GM18498 (cell line): Measurements from ENCODE around the gene LRRK1.

Experiments
- ATAC-seq: cut with Tn5 transposase; IDR thresholded peaks from one replicate; pipeline ENCODE4 v1.9.1; 2021; ENCODE audit warnings: mild to moderate bottlenecking, moderate library complexity; ENCODE audit not compliant: unreplicated experiment

LRRK1 gene

DNA sequence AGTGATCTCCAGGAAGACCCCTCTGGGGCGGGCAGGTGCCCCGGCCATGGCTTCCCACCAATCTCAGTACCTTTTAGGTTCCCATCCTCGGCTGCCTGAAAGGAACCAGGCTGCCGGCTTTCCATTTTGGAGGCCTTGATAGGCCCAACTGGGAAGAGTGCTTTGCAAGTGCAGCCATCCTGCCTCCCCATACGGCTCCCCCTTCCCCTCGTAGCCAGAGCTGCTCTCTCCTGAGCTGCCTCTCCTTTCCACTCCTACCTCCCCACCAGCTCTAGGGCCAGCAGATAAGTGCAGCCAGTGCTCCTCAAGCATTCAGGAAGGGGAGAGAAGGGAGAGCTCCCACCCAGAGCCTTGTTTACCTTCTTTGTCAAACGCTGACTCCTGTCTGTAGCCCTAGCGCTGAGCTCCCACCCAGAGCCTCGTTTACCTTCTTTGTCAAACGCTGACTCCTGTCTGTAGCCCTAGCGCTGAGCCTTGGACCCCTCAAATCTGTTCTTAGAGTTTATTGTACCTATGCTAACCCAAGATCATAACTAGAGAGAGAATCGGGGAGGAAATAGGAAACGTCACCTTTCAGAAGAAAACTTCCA lies 133.0 kb downstream of the LRRK1 start:
- ATAC-seq: no peak

DNA sequence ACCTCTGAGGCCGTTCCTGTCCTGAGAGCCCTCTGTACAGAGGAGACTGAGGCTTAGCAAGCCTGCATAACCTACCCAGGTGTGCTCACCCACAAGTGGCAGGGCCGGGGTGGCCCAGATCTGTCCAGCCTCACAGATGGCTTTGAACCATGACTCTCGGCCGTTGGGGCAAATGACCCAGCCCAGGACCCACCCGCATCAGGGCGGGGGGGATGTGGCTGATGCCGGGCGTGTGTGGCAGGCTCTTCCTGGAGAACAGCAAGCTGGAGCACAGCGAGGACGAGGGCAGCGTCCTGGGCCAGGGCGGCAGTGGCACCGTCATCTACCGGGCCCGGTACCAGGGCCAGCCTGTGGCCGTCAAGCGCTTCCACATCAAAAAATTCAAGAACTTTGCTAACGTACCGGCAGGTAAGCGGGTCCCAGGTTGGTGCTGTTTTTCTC lies 133.5 kb downstream of the LRRK1 start:
- ATAC-seq: no peak

DNA sequence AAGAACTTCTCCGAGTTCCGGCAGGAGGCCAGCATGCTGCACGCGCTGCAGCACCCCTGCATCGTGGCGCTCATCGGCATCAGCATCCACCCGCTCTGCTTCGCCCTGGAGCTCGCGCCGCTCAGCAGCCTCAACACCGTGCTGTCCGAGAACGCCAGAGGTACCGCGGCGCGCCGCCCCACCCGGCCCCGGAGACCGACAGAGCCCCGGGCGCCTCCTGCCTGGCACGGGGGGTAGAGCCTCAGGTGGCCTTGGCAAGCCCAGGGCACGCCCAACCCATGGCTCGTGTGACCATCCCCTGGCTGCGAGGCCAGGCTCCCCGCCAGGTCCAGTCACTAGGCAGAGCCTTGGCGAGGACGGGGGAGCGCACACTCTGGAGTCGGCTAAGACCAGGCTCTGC lies 134.1 kb downstream of the LRRK1 start:
- ATAC-seq: no peak

DNA sequence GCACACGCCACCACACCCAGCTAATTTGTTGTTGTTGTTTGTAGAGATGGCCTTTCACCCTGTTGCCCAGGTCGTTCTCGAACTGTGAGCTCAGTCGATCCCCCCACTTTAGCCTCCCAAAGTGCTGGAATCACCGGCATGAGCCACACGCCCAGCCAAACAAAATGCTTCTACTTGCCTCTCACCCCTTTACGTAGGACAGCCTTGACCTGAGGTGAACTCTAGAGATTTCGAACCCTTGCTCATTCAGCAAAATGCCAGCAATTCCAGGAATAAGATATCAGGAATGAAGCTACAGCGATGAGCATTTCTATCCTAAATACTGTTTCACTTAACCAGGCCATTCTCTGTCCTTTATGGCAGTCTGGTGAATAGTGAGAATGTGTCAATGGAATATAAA lies 135.0 kb downstream of the LRRK1 start:
- no peak for ATAC-seq

DNA sequence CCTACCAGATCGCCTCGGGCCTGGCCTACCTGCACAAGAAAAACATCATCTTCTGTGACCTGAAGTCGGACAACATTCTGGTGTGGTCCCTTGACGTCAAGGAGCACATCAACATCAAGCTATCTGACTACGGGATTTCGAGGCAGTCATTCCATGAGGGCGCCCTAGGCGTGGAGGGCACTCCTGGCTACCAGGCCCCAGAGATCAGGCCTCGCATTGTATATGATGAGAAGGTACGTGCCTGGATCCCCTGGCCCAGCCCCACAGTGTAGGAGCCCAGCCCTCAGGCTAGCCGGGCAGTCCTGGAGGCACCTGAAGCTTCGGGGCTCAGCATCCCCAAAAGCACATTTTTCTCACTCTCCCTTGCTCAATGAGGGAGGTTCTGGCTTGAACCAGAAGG lies 135.8 kb downstream of the LRRK1 start:
- ATAC-seq: no peak

DNA sequence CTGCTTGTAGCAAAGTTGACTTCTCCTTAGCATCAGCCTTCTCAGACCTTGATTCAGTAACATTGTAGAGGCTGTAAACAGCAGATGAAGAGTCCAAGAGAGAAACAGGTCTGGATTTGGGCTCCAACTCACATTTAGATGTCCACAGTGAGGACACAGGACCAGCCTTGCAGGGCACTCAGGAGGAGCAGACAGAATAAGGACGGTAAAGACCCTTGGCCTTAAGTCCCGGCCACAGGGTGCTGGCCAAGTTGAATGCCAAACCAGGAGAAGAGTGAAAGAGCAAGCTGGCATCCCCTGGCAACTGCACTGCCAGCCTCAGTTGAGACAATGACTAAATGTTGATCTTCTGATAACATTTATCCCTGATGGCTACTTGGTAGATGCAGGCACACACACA lies 136.3 kb downstream of the LRRK1 start:
- ATAC-seq: no peak

DNA sequence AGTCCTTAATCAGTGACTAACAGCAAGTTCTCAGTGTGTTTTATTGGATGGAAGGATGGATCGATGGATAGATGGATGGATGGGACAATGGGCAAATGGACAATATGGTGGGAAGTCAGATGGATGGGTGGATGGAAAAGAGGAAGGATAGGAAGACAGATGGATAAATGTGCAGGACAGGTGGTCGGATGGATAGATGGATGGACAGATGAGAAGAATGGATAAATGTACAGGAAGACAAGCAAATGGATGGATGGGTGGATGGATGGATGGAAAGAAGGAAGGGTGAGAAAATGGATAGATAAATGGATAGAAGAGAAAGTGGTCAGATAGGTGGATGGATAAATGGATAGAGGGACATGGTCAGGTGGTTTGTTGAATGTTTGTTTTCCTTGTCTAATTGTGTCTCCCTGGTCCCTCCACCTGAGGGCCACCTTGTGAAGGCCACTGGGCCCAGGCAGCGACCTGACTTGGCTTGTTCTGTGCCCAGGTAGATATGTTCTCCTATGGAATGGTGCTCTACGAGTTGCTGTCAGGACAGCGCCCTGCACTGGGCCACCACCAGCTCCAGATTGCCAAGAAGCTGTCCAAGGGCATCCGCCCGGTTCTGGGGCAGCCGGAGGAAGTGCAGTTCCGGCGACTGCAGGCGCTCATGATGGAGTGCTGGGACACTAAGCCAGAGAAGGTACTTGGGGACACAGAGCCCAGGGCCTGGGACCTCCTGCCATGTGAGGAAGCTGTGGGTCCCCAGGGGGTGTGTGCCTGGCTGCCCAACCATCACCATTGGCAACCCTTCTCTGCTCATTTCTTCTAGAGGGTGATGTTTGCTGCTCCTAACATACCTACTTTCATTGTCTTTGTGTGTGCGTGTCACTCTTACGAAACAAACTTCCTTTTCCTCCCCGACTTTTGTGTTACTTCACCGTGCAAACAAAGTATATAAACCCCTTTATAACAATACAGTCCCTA lies 137.5 kb downstream of the LRRK1 start:
- ATAC-seq: no peak

DNA sequence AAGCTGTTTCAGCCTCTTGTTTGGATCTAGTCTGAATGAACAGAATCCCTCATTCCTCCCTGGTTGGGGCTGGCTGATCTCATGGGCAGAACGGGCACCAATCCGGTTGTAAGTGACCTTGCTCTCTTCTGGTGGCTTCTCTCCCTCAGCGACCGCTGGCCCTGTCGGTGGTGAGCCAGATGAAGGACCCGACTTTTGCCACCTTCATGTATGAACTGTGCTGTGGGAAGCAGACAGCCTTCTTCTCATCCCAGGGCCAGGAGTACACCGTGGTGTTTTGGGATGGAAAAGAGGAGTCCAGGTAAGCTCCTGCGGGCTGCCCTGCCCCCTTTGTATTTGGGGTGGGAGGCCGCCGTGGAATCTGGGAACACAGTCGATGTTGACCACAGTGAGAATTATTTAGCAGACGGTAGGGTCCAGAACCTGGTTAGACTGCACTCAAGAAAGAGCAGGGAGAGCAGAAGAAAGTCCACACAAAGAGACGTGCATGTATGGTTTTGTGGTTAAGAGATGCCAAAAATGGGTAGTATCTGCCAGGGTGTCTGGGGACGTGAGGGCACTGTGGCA lies 138.8 kb downstream of the LRRK1 start:
- no peak for ATAC-seq

DNA sequence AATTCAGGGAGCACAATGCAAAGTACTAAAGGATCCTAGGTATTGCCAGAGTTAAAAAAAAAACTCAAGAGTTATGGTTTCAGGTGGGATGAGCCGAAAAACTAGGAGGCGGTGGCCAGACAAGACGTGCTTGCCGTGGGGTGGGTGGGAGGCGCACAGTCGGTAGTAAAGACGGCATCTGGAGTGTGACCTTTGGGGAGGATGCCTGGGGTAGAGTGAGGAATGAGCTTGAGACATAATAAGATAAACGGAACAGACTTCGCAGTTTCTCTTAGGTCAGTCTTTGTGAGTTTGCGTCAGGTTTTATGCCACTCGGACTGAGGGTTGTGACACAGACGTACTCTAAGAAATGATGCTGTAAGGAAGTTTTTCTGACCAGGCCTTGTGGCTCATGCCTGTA lies 139.6 kb downstream of the LRRK1 start:
- ATAC-seq: no peak

DNA sequence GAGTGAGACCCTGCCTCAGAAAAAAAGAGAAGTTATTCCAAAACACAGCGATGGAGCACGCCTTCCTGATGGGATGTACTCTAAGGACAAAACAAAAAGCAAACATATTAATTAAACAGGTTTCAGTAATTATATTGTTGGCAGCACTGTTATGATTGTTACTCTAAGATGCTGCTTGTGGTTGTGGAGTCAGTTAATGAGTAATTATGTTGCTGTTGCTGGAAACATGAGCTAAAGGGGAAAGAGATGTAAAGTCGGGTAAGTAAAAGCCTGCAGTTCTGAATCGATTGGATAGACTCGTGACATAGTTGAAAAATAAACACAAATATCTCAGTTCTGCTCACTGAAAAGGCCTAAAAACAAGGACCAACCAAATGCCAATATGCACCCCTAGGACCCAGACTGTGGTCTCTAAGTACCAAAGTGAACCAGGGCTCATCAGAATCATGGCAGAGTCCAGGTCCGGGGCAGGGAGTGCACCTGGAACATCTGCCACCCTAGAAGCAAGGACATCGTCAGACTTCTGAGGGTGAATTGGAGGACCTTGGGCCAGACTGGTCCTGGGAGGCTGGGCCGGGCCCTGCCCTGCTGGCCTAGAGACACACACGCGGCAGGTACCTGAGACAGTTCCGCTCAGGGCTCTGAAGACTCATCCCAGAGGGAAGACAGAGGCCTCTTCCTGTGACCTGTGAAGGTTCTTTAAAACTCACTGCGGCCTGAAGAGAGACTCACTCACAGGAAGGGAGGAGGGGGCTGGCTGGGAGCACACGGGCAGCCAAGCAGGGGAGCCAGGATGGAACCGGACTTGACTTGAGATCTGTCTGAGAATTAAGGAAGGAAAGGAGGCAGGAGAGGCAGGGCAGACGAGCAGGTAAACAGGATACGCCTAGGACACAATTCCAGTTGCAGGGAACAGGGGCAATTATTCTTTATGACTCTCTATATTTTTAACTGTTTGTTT lies 140.5 kb downstream of the LRRK1 start:
- no peak for ATAC-seq

DNA sequence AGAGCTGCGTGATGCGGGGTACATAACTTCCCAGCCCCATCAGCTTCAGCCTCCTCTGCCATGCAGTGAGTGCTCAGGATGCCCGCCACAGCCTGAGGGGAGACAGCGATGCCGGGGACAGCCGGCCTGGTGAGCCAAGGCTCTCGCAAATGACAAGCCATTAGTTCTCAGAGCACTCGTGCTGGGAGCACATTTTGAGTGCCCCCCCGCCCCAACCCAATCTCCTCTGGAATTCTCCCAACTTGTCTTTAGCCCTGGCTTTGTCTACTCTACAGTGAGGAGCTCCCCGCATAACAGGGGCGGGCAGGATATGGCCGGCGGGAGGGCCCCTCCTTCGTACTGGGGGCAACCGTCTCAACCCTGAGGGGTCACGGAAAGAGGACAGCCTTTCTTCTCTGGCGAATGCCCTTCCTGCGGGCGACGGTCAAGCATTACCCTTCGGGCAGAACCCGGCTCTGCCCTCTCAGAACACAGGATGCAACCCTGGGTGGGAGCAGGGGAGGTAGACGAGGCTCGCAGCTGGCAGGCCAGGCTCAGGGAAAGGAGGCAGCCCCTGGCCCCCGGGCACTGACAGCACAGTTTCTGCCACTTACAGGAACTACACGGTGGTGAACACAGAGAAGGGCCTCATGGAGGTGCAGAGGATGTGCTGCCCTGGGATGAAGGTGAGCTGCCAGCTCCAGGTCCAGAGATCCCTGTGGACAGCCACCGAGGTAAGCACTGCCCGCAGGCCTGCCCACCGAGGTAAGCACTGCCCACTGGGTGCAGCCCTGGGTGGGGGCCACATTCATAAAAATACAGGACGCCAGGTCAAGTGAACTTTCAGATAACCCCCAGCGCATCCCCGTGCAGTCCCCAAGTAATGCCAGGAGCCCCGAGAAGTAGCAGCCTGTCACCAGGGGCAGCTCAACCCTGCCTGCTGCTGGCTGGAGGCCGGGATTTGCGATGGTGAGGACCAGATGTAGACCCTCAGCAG lies 141.7 kb downstream of the LRRK1 start:
- no peak for ATAC-seq

DNA sequence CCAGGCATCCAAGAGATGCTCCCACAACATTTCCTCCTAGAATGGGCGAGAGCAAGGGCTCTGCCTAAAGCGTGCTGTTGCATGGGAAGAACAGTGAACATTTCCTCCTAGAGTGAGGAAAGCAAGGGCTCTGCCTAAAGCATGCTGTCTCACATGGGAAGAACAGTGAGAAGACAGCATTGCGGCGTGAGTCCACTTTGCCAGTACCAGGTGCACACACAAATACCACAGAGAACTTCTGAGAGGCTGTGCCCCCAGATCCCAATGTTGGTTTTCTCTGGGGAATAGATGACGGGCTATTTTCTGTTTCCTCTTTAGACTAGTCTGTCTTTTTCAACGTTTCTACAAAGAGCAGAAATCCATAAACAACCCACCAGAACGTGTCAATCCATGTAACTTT lies 142.9 kb downstream of the LRRK1 start:
- no peak for ATAC-seq

DNA sequence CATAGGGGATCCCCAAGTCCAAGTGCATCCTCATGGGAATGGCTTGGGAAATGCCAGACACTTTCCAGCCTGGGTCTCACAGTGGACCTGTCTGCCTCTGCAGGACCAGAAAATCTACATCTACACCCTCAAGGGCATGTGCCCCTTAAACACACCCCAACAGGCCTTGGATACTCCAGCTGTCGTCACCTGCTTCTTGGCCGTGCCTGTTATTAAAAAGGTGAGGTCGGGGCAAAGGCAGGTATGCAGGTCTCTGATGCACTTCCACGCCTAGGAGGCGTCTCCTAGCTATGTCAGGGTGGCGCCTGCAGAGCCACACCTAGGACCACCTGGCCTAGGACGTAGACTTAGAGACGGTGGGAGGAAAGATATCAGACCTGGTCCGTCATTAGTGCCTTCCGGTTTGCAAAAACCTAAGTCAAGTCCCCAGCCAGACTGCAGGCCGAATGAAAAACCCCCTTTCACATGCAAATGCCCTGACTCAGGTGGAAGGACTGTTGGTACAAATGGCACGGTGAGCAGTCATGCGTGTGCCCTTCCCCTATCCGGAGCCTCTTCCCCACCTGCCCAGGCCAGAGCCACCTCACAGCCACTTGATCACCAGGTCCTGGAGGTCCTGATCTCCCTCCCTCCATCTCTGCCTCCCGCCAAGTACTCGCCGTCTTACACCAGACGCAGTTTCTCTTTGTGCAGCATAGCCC lies 143.5 kb downstream of the LRRK1 start:
- no peak for ATAC-seq

DNA sequence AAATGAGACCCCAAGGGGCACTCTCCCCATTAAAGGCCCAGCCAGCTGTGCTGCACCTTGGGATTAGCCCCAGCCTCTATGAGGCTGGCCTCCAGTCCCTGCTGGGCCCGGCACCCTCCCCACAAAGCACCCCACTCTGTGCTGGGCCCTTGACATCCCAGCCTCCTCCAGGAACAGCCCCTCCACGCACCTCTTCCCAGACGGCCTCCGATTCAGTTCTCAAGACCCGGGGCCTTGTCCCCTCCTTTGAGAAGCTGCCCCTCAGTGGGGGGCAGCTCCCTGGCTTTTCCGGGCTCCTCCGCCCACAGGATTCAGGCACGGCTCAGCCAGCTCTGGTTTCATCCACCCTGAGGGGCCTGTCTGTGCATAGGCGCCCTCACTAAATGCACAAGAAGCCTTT lies 144.1 kb downstream of the LRRK1 start:
- ATAC-seq: no peak

DNA sequence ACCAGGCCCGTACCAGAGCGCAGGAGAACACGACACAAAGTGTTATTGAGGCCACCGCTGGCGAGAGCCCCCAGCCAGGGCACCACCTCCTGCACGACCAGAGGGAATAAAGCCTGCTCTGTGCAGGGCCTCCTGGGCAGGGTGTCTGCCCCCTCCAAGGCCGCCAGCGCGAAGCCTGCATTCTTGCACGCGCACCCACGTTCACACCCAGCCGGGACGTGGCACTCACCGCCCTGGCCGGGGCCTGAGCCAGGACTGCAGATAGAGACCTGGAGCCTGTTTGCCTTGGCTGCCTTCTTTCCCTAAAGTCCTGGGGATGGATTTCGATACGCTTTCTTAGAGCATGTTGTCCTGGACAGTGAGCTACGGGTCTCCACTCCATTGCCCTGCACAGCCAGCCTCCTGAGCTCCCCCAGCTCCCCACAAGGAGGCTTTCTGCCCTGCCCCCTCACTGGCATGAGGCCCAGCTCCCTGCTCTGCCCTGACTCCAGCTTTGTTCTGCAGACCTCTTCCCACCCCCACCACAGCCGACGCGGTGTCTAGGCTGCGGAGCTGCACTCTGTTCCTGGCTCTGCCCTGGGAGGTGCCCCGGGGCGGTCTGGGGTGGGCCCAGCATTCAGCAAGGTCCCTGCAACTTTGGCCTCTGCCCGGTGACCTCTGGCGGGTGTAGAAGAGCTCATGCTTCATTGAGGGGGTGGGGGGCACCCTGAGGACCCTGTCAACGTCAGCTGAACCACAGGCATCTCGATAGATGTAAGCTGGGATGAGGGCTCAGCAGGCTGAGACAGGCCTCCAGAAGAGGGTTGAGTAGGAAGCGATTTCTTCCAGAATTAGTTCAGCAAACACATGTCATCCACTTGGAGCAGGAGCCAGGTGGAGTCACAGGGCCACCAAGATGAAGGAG lies 145.0 kb downstream of the LRRK1 start:
- no peak for ATAC-seq

DNA sequence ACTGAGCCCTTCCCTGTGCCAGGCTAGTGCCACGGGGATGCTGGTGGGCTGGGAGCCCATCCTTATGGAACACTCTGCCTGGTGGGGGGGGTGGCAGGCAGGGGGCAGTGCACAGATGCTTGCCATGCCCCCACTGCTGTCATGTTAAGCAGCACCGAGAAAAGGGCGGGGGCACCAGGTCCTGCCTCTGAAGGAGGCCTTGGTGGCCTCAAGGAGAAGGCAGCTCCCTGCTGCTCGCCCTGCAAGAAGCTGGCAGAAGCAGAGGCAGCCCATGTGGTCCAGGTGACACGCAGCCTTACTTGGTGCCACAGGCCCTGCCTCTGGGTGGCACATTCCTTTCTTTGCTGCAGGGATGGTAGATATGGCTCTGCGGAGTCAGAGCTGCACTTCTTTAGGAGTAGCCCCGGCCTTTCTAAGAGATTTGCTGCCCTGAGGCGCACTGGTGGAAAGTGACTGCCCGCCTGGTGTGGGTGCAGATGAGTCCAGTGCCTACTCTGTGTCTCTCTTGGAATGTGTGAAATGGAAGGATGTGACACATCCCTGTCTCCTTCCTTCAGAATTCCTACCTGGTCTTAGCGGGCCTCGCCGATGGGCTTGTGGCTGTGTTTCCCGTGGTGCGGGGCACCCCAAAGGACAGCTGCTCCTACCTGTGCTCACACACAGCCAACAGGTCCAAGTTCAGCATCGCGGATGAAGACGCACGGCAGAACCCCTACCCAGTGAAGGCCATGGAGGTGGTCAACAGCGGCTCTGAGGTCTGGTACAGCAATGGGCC lies 145.8 kb downstream of the LRRK1 start:
- ATAC-seq: no peak

DNA sequence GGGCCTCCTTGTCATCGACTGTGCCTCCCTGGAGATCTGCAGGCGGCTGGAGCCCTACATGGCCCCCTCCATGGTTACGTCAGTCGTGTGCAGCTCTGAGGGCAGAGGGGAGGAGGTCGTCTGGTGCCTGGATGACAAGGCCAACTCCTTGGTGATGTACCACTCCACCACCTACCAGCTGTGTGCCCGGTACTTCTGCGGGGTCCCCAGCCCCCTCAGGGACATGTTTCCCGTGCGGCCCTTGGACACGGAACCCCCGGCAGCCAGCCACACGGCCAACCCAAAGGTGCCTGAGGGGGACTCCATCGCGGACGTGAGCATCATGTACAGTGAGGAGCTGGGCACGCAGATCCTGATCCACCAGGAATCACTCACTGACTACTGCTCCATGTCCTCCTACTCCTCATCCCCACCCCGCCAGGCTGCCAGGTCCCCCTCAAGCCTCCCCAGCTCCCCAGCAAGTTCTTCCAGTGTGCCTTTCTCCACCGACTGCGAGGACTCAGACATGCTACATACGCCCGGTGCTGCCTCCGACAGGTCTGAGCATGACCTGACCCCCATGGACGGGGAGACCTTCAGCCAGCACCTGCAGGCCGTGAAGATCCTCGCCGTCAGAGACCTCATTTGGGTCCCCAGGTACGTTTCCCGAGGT lies 146.5 kb downstream of the LRRK1 start:
- ATAC-seq: no peak
